NB4 (cell line): Measurements from ENCODE around the gene PANK4.

Source experiments
- DNase-seq: peaks from one replicate; pipeline ENCODE4 v3.0.0; 2010; ENCODE audit warnings: low read depth
- H3K4me3 ChIP-seq: one replicate; pipeline ENCODE4 v1.5.1; 2011; ENCODE audit warnings: mild to moderate bottlenecking, low read depth, low read length, moderate library complexity
- CTCF ChIP-seq: IDR thresholded peaks from one replicate; pipeline ENCODE4 v1.5.1; 2012; ENCODE audit warnings: low read depth, low read length
- MAX ChIP-seq: IDR thresholded peaks from 2 replicates; pipeline ENCODE4 v1.6.1; 2011; ENCODE audit warnings: low read depth, low read length
- MYC ChIP-seq: IDR thresholded peaks from 2 replicates; pipeline ENCODE4 v1.6.1; 2011; ENCODE audit warnings: low read depth, low read length
- POLR2A ChIP-seq: IDR thresholded peaks from 2 replicates; pipeline ENCODE4 v1.6.1; 2011; ENCODE audit warnings: mild to moderate bottlenecking; ENCODE audit not compliant: insufficient read length; ENCODE audit errors: extremely low read depth

PANK4 gene

GRCh38 chr1:2469103-2469940 is 57.1 kb downstream of the PANK4 start:
- no peak for TF ChIP-seq MYC
- TF ChIP-seq POLR2A, result no peak
- TF ChIP-seq CTCF, result no peak
- TF ChIP-seq MAX, result no peak
- H3K4me3 ChIP-seq, result no peak overlapping the region
- DNase-seq, result no peak

GRCh38 chr1:2468540-2468939 is 57.9 kb downstream of the PANK4 start:
- TF ChIP-seq CTCF (no peak), MAX (no peak), MYC (no peak), POLR2A (no peak)
- DNase-seq, result no peak
- H3K4me3 ChIP-seq, result no peak overlapping the region

- H3K4me3 ChIP-seq, result no peak overlapping the region
- DNase-seq, result peak; percentile 42
- TF ChIP-seq CTCF (no peak), MYC (no peak), POLR2A (no peak), MAX (no peak)
Observed at GRCh38 chr1:2468041-2468472, 58.3 kb downstream of the PANK4 start.

GRCh38 chr1:2466958-2467554 is 59.3 kb downstream of the PANK4 start:
- no peak for DNase-seq
- TF ChIP-seq MAX, result no peak
- no peak for TF ChIP-seq POLR2A
- TF ChIP-seq MYC, result no peak
- TF ChIP-seq CTCF, result no peak
- H3K4me3 ChIP-seq, result no peak overlapping the region

- DNase-seq, result no peak
- no peak overlapping the region for H3K4me3 ChIP-seq
- no peak for TF ChIP-seq CTCF
- no peak for TF ChIP-seq POLR2A
- no peak for TF ChIP-seq MAX
- no peak for TF ChIP-seq MYC
Observed at GRCh38 chr1:2466270-2466665, 60.1 kb downstream of the PANK4 start.
